Smooth muscle cell of the brain vasculature (primary cell): Measurements from ENCODE around the gene CACNA1H.

Source experiments
- DNase-seq: peaks from one replicate; pipeline ENCODE4 v3.0.0-alpha.2; 2012; ENCODE audit warnings: low read depth, low spot score

Gene CACNA1H

GRCh38 chr16:1158456-1159324 is 5.8 kb downstream of the CACNA1H start:
- no peak for DNase-seq

DNA sequence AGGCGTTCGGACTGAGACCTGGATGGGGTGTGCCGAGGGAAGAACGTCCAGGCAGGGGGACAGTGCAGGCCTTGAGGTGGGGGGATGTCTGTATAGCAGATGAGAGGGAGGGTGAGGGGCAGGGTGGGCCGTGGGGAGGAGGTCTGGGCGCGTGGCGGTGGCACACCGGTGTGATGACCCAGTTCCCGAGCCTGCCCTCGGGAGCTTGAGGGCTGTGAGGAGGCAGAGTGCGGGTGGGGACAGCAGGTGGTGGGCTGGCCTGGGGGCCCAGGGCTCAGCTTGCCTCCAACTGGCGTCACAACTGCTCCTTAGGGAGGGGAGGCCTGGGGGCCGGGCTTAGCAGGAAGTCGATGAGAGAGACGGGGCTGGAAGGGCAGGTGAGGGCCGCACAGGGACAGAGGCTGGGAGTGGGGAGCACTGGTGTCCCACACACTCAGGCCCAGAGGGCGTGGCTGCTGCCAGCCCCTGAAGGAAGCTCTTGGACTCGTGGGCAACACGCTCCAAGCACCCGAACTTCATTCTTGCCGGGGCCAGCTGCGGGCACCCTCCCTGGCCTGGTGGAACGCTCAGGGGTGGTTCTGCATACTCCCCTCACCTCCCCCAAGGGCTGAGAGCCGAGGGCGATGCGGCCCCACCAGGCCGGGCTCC is 6.5 kb downstream of the CACNA1H start:
- DNase-seq: no peak

GRCh38 chr16:1159973-1160772 is 7.3 kb downstream of the CACNA1H start:
- no peak for DNase-seq

DNA sequence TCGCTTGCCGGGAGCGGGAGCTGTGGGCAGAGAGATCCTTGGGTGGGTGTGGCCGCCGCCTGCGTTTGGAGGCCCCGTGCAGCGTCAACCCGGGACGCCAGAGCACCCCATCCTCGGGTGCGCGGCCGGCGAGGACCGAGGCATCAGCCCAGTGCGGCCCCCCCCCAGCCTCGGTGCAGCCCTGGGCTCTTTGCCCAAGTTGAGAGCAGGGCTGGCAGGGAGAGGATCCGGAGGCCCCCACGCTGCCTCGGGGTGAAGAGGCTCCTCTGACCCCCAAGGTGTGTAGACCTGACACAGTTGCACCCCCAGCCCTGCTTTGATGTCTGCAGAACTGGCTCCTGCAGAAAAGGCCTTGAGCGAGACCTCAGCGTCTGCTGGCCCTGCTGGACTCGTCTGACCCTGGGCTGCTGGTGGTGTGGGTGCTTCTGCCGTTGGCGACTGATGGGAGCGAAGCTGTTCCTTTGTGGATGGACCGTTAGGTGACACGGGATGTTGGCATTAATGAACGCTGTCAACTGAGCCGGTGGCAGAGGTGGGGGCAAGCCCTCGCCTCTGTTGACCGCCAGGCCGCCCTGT is 8.0 kb downstream of the CACNA1H start:
- no peak for DNase-seq

DNA sequence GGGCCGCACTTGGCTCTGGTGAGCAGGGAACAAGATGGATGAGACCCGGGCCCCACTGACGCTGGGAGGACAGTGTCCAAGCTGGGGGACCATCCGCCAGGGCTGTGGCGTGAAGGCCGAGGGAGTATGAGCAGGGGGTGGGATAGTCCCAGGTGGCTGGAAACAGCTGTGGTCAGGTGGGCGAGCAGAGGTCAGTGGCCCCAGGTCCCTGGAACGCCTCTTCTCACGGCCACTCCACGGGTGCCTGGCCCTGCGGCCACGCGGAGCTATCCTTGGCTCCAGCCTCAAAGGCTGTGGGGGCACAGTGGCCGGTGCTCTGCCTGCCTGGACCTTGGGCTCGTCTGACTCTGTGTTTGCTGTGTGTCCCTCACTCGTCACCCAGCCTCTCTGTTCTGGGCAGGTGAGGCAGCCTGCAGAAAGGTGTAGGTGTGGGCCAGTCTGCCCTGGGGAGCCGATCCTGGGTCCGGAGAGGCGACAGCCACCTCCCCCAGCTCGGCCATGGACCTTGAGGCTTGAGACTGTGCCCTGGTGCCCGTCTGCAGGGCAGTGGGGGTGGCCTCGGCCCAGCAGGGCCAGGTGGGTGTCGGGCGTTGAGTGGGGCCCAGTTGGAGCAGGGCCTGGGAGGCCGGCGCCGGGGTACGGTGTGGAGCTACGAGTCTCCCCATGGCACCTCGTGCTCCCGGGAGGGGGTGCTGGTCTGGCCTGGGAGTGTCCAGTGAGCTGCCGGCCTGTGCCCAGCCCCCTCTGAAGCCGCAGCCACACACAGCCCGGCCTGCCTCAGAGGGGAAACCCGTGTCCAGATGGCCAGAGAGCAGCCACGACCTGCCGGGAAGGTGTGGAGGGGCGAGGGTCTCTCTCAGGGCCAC is 10.0 kb downstream of the CACNA1H start:
- DNase-seq: no peak

DNA sequence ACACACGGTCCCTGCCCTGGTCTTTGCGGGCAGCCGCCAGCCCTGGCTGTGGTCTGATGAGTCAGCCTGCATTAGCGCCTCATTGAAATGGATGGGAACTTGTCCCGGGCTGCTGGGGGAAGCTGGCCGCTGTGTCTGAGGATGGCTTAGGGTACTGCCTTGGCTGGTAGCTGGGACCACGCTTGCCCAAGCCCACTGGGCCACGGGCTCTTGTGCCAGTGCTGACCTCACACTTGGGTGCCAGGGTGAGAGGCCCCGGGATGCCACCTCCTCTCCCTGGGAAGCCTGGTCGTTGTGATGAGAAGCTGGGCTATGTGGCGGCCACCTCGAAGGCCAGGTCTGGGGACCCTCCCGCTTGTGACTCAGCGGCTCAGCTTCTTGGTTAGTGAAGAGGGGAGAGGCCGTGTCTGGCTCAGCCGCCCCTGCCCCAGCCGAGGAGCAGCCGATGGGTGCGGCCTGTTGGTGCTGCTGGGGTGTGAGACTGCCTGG is 10.7 kb downstream of the CACNA1H start:
- DNase-seq: no peak

DNA sequence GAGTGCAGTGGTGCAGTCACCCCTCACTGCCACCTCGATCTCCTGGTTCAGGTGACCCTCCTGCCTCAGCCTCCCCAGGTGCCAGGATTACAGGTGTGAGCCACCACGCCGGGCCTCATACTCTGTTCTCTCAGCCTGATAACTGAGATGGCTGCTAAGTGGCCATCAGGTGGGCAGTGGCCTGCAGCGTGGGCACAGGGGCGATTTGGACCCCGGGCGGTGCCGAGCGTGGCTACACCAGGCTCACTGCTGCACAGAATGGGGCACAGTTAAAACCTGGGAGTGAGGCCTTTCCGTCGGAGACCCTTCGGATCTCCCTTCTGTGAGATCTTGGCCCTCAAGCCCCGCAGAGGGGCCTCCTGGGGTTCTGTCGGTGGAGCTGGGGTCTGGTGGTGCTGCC is 11.5 kb downstream of the CACNA1H start:
- DNase-seq: no peak

GRCh38 chr16:1164975-1165374 is 12.1 kb downstream of the CACNA1H start:
- no peak for DNase-seq

DNA sequence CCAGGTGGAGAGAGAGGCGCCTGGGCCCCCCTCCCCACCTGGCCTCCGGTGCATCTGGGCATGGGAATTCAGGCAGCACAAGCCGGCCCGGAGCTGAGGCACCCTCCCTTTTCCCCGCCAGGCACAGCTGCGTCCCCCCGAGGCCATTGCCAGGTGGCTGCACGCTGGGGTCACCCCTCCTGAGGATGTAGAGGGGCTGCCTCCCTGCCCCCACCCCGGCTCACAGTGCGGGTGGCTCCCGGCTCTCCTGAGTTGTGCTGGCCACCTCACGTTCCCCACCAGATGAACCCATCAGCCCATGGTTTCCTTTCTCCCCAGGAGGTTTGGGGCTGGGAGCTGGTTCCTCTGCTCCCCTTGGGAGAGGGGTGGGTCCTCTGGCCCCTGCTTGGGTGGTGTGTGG is 12.6 kb downstream of the CACNA1H start:
- no peak for DNase-seq

- DNase-seq: no peak
Observed at GRCh38 chr16:1167276-1168107, 14.6 kb downstream of the CACNA1H start.

DNA sequence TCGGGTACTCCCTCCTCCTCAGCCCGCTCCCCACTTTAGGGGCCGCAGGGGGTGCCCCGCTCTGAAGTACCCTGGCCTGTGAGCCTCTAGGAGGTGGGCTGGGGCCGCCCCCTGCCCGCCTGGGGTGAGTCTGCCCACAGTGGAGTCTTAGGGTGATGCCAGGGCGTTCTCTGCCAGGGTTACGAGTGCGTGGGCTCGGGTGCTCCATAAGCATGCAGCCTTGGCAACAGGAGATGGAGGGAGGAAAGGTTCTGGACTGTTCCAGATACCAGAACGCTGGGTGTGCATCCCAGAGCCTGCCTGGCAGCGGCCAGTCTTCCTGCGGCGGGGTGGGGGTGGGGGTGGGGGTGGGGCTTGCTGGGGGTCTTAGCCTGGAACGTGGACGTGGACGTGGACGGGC is 15.9 kb downstream of the CACNA1H start:
- no peak for DNase-seq

GRCh38 chr16:1169285-1170075 is 16.6 kb downstream of the CACNA1H start:
- no peak for DNase-seq

DNA sequence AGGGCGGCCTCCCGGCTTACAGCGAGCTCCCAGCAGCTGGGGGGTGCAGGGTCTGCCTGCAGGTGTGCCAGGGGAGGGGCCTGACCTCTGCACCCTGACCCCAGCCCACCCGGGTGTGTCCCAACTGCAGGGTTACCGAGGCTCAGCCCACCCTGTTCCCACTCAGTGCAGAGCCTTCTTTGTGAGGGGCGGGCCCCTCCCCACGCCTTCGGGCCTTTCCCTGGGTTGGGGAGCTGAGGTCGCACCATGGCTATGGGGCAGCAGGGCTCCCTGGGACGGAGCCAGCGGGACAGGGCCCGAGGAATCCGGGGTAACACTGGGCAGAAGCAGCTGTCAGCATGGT is 17.1 kb downstream of the CACNA1H start:
- DNase-seq: no peak

DNA sequence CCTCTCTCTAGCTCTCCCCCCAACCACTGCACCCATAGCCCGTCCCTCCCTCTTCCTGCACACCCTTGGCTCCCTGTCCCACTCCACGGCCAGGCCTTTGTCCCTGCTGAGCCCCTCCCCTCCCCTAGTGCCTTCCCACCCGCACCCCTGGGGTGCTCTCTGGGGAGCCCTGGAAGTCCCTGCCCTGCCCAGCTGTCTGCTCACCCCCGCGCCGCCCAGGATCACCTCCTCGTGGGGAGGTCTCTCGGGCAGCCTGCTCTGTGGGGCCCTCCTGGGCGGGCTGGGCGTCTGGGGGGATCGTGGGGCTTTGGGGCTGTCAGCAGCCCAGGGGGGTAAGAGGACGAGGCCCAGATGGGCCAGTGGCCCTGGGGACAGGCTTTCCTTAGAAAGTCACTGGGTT is 18.1 kb downstream of the CACNA1H start:
- DNase-seq: no peak

- no peak for DNase-seq
Observed at GRCh38 chr16:1171854-1172428, 19.0 kb downstream of the CACNA1H start.

DNA sequence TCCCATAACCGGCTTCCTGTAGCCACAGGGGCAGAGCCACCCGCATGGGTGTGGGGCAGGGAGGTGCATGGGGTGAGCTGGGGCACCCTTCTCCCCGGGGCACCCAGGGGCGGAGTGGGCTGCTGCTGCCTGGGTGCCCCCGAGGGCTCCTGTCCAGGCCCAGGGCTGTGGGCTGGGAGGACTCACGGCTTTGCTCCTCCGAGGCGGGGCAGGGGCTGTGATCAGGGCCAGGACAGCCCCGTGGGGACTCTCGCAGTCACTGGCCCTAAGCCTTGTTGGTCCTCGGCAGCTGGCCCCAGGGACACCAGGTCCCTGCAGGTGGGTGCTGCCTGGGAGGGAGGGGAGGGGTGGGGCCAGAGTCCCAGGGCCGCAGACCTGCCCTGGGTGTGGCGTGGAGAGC is 19.7 kb downstream of the CACNA1H start:
- DNase-seq: no peak

DNA sequence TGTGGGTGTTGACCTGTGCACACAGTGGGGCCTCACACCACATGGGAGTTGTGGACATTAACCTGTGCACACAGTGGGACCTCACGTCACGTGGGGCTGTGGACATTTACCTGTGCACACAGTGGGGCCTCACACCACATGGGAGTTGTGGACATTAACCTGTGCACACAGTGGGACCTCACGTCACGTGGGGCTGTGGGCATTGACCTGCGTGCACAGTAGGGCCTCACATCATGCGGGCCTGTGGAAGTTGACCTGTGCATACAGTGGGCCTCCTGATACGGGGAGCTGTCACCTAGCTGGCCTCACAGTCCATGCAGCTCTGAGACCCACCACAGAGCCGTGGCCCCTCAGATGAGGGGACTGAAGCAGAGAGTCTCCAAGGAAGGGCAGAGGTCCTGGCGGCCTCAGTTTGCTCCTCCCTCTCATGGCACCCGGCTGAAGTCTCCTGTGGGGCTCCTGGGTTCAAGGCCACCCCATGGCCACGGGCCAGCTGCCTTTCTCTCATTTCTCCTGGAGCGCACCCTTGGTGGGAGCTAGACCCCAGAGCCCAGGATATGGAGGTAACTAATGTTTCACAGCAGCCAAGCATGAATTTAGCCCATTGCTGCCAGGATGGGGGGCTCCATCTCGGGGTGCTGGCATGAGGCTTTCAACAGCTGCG is 21.0 kb downstream of the CACNA1H start:
- no peak for DNase-seq
